ENCODE measurements around the gene PCSK5.

- TF ChIP-seq CTCF (IDR thresholded peaks at IDR 0.05 in 8 of 11, conservative IDR thresholded peaks at IDR 0.05 in 3 of 11) (no peak), POLR2AphosphoS5 (IDR thresholded peaks at IDR 0.05) (no peak)
These were observed 329.2 kb downstream of the PCSK5 start for GRCh38 chr9:76219560-76220151.
